ENCODE measurements around the gene MYL10. TPM values are rescaled to one million over a fixed set of nuclear protein-coding genes. Genes with fewer than 3 reads are reported as not detected.

Gene MYL10
- total and polyA plus RNA-seq, 12 donors: not detected

GRCh38 chr7:101612885-101613515 is 16.1 kb downstream of the MYL10 start:
- Histone ChIP-seq H3K36me3 (replicated peaks in 1 of 2) (no peaks in the 10 kb centered on the region), H3K9me3 (replicated peaks in 1 of 3) (no peaks in the 10 kb centered on the region), H3K27ac (no peak overlapping the region), H3K4me3 (no peak overlapping the region), H3K27me3 (peaks cover 4% of the 10 kb centered on the region), H3K4me1 (replicated peaks in 1 of 2) (no peaks in the 10 kb centered on the region)
- DNase-seq: no peak
- TF ChIP-seq CTCF (IDR thresholded peaks at IDR 0.05) (no peak), POLR2A (IDR thresholded peaks at IDR 0.05) (no peak)
- intact Hi-C loops (cut with DNase I): no loop called here
- WGBS, 4 donors: 62 to 66% (median 64%) methylated on average over 13 of the region's 13 CpGs

GRCh38 chr7:101608772-101609713 is 20.1 kb downstream of the MYL10 start:
- DNase-seq: no peak
- H3K27ac ChIP-seq: no peak overlapping the region
- TF ChIP-seq POLR2A (IDR thresholded peaks at IDR 0.05) (no peak), CTCF (IDR thresholded peaks at IDR 0.05) (no peak)
- no peaks in the 10 kb centered on the region for H3K27me3 ChIP-seq
- intact Hi-C loops (cut with DNase I): loop anchor here (10.0 kb wide), 2 partner anchors 76 to 196 kb away; no protein-coding TSS in a partner anchor
- H3K36me3 ChIP-seq (replicated peaks in 1 of 2): no peaks in the 10 kb centered on the region
- no peak overlapping the region for H3K4me3 ChIP-seq
- H3K9me3 ChIP-seq (replicated peaks in 1 of 3): no peaks in the 10 kb centered on the region
- 85 to 87% (median 86%) methylated on average over 7 to 12 of the region's 12 CpGs for WGBS, 4 donors
- no peaks in the 10 kb centered on the region for H3K4me1 ChIP-seq (replicated peaks in 1 of 2)

- no peak for DNase-seq
- no peaks in the 10 kb centered on the region for H3K9me3 ChIP-seq (replicated peaks in 1 of 3)
- TF ChIP-seq POLR2A (IDR thresholded peaks at IDR 0.05): no peak
- TF ChIP-seq CTCF (IDR thresholded peaks at IDR 0.05): no peak
- H3K27ac ChIP-seq: no peak overlapping the region
- WGBS, 4 donors: 82 to 92% (median 89%) methylated on average over 2 of the region's 2 CpGs
- H3K27me3 ChIP-seq: no peaks in the 10 kb centered on the region
- intact Hi-C loops (cut with DNase I): loop anchor here (10.0 kb wide), 2 partner anchors 78 to 198 kb away; no protein-coding TSS in a partner anchor
- no peaks in the 10 kb centered on the region for H3K36me3 ChIP-seq (replicated peaks in 1 of 2)
- no peak overlapping the region for H3K4me3 ChIP-seq
- H3K4me1 ChIP-seq (replicated peaks in 1 of 2): no peaks in the 10 kb centered on the region
These were observed 22.6 kb downstream of the MYL10 start for GRCh38 chr7:101606498-101606923.
